Transverse colon (tissue), 4 donors: ENCODE data around the gene AMER2. TPM values are rescaled to one million over a fixed set of nuclear protein-coding genes. Genes with fewer than 3 reads are reported as not detected.

Experiments used
- DNase-seq: peaks from one replicate; pipeline ENCODE4 v3.0.0-alpha.2; 2019
- H3K27ac ChIP-seq, 4 donors: fragments of 200-600 bp; sonication (generic); 2 replicates each; pipeline ENCODE4 v1.5.1; 2016 to 2018; ENCODE audit warnings: inconsistent platforms in 4 of 4
- H3K27me3 ChIP-seq: fragments of 200-600 bp; sonication (generic); 2 replicates; pipeline ENCODE4 v1.5.1; 2017; ENCODE audit warnings: inconsistent platforms
- H3K36me3 ChIP-seq, 4 donors: fragments of 200-600 bp; sonication (generic); 2 replicates each; pipeline ENCODE4 v1.5.1; 2017 to 2019; ENCODE audit warnings: inconsistent platforms in 4 of 4
- H3K4me1 ChIP-seq, 4 donors: fragments of 200-600 bp; sonication (generic); 2 replicates each; pipeline ENCODE4 v1.5.1; 2017 to 2020; ENCODE audit warnings: inconsistent platforms in 4 of 4
- H3K4me3 ChIP-seq, 4 donors: fragments of 200-600 bp; sonication (generic); 1 replicate in 1 of 4; 2 replicates in 3 of 4; pipeline versions ENCODE4 v1.5.1 to v1.6.1; 2017 to 2019; ENCODE audit warnings: inconsistent platforms in 4 of 4
- H3K9me3 ChIP-seq, 2 donors: fragments of 200-600 bp; sonication (generic); 2 replicates each; pipeline ENCODE4 v1.5.1; 2017 to 2019; ENCODE audit warnings: inconsistent platforms in 2 of 2
- CTCF ChIP-seq, 5 experiments: fragments of 200-600 bp in 3 of 5; fragments of 450-650 bp in 2 of 5; sonication (generic) in 3 of 5; IDR thresholded peaks; 1 replicate in 2 of 5; 2 replicates in 3 of 5; pipeline ENCODE4 v1.5.1; 2016 to 2017; ENCODE audit warnings: antibody characterized with exemption in 5 of 5, inconsistent platforms in 3 of 5, mild to moderate bottlenecking in 2 of 5, moderate library complexity in 1 of 5
- EP300 ChIP-seq: sonication (generic); formaldehyde crosslinking; IDR thresholded peaks from one replicate; pipeline ENCODE4 v1.6.1; 2017; ENCODE audit warnings: antibody characterized with exemption, low read depth
- POLR2A ChIP-seq: fragments of 450-650 bp; IDR thresholded peaks from one replicate; pipeline ENCODE4 v1.6.1; 2016; ENCODE audit warnings: antibody characterized with exemption, mild to moderate bottlenecking, moderate library complexity
- POLR2AphosphoS5 ChIP-seq, 3 donors: sonication (generic); formaldehyde crosslinking; IDR thresholded peaks; one replicate each; pipeline ENCODE4 v1.6.1; 2016; ENCODE audit warnings: antibody characterized with exemption in 3 of 3
- WGBS, 2 donors: methylation state at CpG; one replicate each; pipeline ENCODE4 v1.1.5; 2018; ENCODE audit warnings: low coverage in 1 of 2; 5-methylcytosine and 5-hydroxymethylcytosine counted together
- in situ Hi-C, 4 donors: fragments of 200-750 bp; cut with MboI; loops; one replicate each; pipeline versions ENCODE4 v1.15.0 to v1.15.1; 2017; ENCODE audit warnings: low sequenced_read_pairs in 3 of 4, low pct_ligation_motif_present in 1 of 4, low pct_unique_long_range_greater_than_20kb in 1 of 4
- intact Hi-C: fragments of 100-400 bp; cut with DNase I; formaldehyde crosslinking; loops from one replicate; pipeline ENCODE4 v1.15.1; 2023; ENCODE audit warnings: low total_unique reads
- total RNA-seq, 4 donors: library from RNA; depleted of rRNA; stranded (reverse); fragments of >200 nt; gene quantifications; one replicate each; pipeline ENCODE4 v1.1.0, GENCODE V29; 2016

AMER2 gene
- total RNA-seq, 4 donors from 2014 or later = 0.14 to 0.16 TPM; not detected in 2

GRCh38 chr13:25151626-25152195 is 20.4 kb downstream of the AMER2 start:
- TF ChIP-seq POLR2AphosphoS5 (IDR thresholded peaks at IDR 0.05) (no peak), CTCF (IDR thresholded peaks at IDR 0.05) (no peak), POLR2A (no peak), EP300 (no peak)
- Histone ChIP-seq H3K27ac (no peak overlapping the region), H3K4me3 (no peak overlapping the region), H3K27me3 (peaks cover 9% of the 10 kb centered on the region), H3K36me3 (no peaks in the 10 kb centered on the region), H3K9me3 (no peaks in the 10 kb centered on the region), H3K4me1 (no peaks in the 10 kb centered on the region)
- intact Hi-C loops = no loop called here
- no peak for DNase-seq
- 47 to 61% methylated on average over 3 to 5 of the region's 5 CpGs for WGBS, 2 donors
- in situ Hi-C loops = no loop called here

GRCh38 chr13:25149711-25150110 is 22.4 kb downstream of the AMER2 start:
- no peaks in the 10 kb centered on the region for H3K9me3 ChIP-seq
- no peak for DNase-seq
- WGBS, 2 donors = 82 to 86% methylated on average over 4 to 5 of the region's 5 CpGs
- TF ChIP-seq EP300 (no peak), CTCF (IDR thresholded peaks at IDR 0.05) (no peak), POLR2AphosphoS5 (IDR thresholded peaks at IDR 0.05) (no peak), POLR2A (no peak)
- intact Hi-C loops = no loop called here
- in situ Hi-C loops = no loop called here
- H3K27me3 ChIP-seq = peaks cover 9% of the 10 kb centered on the region
- no peak overlapping the region for H3K4me3 ChIP-seq
- H3K36me3 ChIP-seq = no peaks in the 10 kb centered on the region
- no peaks in the 10 kb centered on the region for H3K4me1 ChIP-seq
- no peak overlapping the region for H3K27ac ChIP-seq

GRCh38 chr13:25148402-25148771 is 23.7 kb downstream of the AMER2 start:
- H3K36me3 ChIP-seq = no peaks in the 10 kb centered on the region
- in situ Hi-C loops = no loop called here
- no peaks in the 10 kb centered on the region for H3K4me1 ChIP-seq
- no peak for DNase-seq
- WGBS, 2 donors = 89 to 90% methylated on average over 4 to 5 of the region's 5 CpGs
- H3K27me3 ChIP-seq = peaks cover 9% of the 10 kb centered on the region
- intact Hi-C loops = no loop called here
- no peak overlapping the region for H3K4me3 ChIP-seq
- no peak overlapping the region for H3K27ac ChIP-seq
- no peak for TF ChIP-seq POLR2A
- no peak for TF ChIP-seq EP300
- TF ChIP-seq POLR2AphosphoS5 (IDR thresholded peaks at IDR 0.05) = no peak
- TF ChIP-seq CTCF (IDR thresholded peaks at IDR 0.05) = no peak
- no peaks in the 10 kb centered on the region for H3K9me3 ChIP-seq

- no peak for DNase-seq
- H3K9me3 ChIP-seq = no peaks in the 10 kb centered on the region
- H3K36me3 ChIP-seq = no peaks in the 10 kb centered on the region
- intact Hi-C loops (no loop called here), in situ Hi-C loops (no loop called here)
- no peak overlapping the region for H3K4me3 ChIP-seq
- peaks cover 9% of the 10 kb centered on the region for H3K27me3 ChIP-seq
- TF ChIP-seq POLR2A = no peak
- no peak for TF ChIP-seq EP300
- TF ChIP-seq POLR2AphosphoS5 (IDR thresholded peaks at IDR 0.05) = no peak
- no peak for TF ChIP-seq CTCF (IDR thresholded peaks at IDR 0.05)
- WGBS, 2 donors = 50 to 67% methylated on average over 1 to 4 of the region's 4 CpGs
- no peaks in the 10 kb centered on the region for H3K4me1 ChIP-seq
- H3K27ac ChIP-seq = no peak overlapping the region
Observed at GRCh38 chr13:25147638-25148401, 24.3 kb downstream of the AMER2 start.
